ENCODE data around the gene NAGS.
"Not testable (repeated sequence)": the region's sequence is repeated elsewhere in the genome, so short reads cannot be mapped to it uniquely, and the experiment has no call there.

NAGS gene

DNA sequence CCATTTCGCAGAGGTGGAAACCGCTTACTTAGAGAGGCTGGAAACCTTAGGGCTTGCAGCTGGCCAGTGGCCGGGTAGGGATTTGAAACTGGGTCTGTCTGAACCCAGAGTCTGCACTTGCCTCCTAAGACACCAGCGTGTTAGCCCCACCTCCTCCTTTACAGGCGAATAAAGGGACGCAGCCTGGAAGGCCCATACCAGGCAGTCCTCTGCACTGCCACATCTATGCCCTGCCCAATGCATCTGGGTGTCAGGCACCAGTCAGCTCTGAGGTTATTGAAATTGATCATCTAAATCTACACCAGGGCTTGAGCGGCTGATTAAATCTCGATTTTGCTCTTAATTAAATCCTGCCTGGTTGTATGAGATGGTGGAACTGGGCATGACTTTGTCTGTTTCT is 19.9 kb upstream of the NAGS start:
- no peak for DNase-seq (ENCODE audit: low read depth)

DNA sequence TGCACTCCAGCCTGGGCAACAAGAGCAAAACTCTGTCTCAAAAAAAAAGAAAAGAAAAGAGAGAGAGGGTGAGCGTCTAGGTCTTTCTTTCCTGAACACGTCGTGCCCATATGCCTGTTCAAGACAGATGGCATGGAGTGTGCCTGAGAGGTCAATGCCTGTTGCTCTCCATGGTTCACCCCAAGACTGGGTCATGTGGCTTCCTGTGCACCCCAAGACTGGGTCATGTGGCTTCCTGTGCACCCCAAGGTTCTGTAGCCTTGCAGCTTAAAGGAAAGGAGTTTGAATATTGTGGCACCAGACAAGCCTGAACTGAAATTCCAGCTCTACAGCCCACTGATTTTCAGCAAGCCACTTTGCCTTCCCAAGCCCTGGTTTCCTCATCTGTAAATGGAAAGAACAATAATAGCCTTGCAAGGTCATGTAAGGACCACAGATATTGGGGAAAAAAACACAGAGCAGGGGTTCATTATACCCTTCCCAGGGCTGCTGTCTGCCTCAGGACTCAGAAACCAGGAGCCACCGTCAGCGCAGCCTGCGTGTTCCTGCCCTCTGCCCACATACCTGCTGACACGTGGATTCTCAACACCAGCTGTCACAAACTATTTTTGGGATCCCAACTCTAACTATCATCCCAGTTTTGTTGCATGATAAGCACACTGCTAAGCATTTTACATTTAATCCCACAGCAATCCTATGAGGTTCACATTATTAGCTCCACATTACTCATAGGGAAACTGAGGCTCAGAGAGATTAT is 18.0 kb upstream of the NAGS start:
- no peak for DNase-seq (ENCODE audit: low read depth)

DNA sequence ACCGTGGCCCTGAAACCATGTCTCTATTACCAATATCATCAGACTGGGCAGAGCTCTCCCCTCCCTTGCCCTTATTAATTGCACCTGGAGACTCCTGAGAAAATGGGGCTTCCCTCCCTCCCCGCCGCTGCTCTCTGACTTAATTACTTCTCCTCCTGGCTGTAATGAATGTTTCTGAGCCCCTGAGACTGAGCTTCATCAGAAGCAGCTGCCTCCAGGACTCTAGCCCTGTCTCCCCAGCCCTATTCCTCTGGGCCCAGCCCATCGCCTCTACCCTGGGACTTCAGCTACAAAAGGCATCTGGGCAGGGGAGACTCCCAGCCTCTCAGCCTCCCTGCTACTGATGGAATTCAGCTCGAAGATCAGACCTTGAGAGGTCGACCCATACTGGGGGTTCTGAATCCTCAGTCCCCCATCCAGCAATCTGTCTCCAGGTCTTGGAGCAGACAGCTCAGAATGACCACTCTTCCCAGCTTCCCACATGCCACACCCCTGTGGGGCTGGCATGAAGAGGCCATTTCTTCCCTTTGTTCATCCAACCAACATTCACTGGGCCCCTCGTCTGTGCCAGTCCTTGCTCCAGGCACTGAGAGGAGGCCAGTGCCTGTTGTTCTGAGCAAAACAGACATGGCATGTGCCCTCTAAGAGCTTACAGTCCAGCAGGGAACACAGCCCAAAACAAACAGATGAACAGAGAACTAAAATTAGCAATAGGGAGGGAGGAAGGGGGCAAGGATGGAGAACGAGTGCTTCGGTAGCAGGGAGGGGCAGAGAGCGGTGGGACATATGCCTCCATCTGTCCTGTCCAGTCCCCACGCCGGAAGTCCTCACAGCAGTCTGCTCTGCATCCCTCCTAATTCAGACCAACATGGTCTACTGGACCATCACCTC is 17.0 kb upstream of the NAGS start:
- DNase-seq (ENCODE audit: low read depth) = no peak

- no peak for DNase-seq (ENCODE audit: low read depth)
Measured at GRCh38 chr17:43988301-43988700, 16.1 kb upstream of the NAGS start.

- no peak for DNase-seq (ENCODE audit: low read depth)
Measured at GRCh38 chr17:43992641-43993040, 11.8 kb upstream of the NAGS start.

DNA sequence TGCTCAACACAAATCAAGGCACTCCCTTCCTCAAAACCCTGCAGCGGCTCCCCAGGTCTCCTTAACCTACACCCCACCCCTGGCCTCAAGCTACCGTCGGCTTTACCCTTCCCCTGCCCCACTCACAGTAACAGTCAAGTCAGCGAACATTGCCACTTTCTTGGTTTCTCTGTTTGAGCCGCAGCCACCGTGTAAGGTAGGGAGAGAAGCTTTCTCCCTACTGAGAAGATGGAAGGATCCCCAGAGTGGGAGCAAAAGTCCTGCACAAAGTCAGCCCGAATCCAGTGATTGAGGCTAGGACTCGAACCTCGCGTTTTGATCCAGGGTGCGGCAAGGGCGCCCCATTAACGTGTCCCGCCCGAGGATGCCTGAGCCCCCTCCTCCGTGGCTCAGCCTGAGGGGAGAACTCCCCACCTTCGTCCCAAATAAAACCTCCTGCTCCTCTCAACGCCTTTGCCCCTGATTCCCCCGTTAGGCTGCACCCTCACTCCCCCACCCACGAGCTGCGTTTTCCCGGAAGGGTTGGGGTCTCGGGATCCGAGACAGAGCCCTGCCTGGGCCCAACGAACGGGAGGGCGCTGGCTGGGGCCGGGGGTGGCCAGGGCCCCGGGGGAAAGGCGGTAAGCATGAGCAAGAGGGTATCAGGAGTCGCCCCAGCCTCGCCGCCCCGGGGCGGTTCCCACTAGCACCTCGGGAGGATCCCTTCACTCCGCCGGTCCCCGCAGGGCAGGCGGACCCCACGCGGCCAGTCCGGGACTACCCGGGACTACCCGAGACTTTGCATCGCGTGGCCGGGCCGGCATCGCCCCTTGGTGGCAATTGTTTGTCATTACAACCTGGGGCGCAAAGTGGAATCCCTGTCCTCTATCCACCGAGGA is 9.9 kb upstream of the NAGS start:
- DNase-seq (ENCODE audit: low read depth) = peak; percentile 30

- no peak for DNase-seq (ENCODE audit: low read depth)
Measured at GRCh38 chr17:43995150-43995471, 9.3 kb upstream of the NAGS start.

- not testable (repeated sequence) for DNase-seq (ENCODE audit: low read depth)
Measured at GRCh38 chr17:43997180-43997579, 7.2 kb upstream of the NAGS start.

- DNase-seq (ENCODE audit: low read depth) = no peak
Measured at GRCh38 chr17:43998552-43998951, 5.9 kb upstream of the NAGS start.

DNA sequence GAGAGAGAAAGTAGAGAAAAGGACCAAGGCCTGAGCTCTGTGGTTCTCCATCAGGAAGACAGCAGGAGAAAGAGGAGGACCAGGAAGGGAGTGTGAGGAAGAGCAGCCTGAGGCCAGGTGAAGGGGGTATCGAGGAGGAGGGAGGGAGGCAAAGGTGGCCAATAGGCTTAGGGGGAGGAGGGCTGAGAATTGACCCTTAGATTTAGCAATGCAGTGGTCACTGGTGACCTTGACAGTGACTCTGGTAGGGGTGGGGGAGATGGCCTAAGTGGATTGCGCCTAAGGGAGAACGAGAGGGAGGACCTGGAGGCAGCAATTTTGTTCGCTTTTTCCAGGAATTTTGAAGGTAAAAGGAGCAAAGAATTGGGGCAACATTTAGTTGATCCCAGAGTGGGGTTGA is 5.4 kb upstream of the NAGS start:
- no peak for DNase-seq (ENCODE audit: low read depth)

DNA sequence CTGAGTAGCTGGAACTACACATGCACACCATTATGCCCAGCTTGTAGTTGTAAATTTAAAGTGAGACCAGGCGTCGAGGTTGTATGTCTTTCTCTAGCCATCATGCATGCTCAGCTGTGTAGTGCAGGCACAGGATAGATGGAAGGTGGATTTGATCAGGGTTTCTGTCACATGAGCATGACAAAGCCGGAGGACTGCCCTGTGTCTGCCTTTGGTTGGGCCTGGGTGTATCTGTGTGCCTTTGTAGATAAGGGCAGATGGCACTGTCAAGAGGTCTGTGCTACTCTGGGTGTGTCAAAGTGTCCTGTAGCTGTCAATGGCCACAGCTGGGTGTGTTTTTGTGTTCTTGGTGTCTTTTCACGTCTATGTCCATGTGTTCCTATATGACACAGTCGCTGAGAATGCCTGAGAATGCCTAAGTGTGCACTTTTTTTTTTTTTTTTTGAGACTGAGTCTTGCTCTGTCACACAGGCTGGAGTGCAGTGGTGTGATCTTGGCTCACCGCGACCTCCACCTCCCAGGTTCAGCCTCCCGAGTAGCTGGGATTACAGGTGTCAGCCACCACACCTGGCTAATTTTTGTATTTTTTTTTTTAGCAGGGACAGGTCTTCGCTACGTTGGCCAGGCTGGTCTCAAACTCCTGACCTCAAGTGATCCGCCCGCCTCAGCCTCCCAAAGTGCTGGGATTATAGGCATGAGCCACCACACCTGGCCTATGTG is 4.1 kb upstream of the NAGS start:
- no peak for DNase-seq (ENCODE audit: low read depth)

- DNase-seq (ENCODE audit: low read depth) = no peak
Measured at GRCh38 chr17:44000871-44001460, 3.5 kb upstream of the NAGS start.

- DNase-seq (ENCODE audit: low read depth) = no peak
Measured at GRCh38 chr17:44001461-44001920, 2.9 kb upstream of the NAGS start.

DNA sequence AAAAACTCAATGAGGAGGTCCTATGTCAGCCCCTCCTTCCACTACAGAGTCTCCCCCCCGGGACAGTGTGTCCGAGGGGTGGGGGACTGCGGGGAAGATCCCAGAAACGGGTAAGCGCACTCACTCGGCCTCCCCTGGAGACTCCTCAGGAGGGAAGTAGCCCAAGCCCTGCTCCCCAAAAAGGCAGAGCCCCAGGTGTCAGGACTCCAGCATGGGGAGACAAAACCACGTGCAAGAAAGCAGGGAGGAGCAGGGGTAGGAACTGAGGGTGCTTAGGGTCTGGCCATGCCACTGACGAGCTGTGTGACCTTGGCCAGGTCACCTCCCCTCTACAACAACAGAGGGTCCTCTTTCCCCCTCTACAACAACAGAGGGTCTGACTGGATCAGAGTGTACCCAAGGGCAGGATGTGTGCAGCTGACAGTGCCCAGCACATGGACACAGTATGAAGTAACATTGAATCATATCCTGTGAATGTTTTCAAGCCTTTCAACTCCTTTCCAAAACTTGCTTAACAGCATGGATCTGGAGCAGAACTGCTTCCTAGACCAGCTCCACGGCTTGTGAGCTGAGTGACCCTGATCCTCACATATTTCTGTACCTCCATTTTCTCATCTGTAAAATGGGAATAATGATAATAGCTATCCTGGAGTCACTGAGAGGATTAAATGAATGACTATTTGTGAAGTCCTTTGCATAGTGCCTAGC is 2.1 kb upstream of the NAGS start:
- DNase-seq (ENCODE audit: low read depth) = no peak

- DNase-seq (ENCODE audit: low read depth) = no peak
Measured at GRCh38 chr17:44004761-44005526, 522 bp downstream of the NAGS start.

GRCh38 chr17:44005527-44006271 is 1.3 kb downstream of the NAGS start:
- no peak for DNase-seq (ENCODE audit: low read depth)

DNA sequence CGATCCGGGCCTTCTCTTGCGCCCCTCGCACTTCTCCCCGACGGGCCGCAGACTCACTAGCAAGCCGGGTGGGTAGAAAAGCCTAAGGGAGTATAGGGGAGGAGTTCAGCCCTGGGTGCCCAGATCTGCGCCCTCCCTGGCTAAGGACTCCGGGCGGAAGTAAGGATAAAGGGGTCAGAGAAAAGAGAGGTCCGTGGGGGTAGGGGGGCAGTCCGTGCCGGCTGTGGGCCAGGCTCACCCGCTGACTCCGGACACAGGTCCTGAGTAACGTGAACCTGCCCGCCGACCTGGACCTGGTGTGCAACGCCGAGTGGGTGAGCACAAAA is 1.8 kb downstream of the NAGS start:
- DNase-seq (ENCODE audit: low read depth) = no peak

- peak; percentile 98 for DNase-seq (ENCODE audit: low read depth)
Measured at GRCh38 chr17:44006598-44007345, 2.4 kb downstream of the NAGS start.

All from stimulated activated CD8-positive, alpha-beta memory T cell treated with anti-CD3 and anti-CD28 coated beads, Interleukin-15, amount 100 ng/mL, for 1 hour (primary cell).